Measurements from ENCODE around the gene PPP1R26. TPM values are rescaled to one million over a fixed set of nuclear protein-coding genes. Genes with fewer than 3 reads are reported as not detected.

The PPP1R26 gene
- total and polyA plus RNA-seq, 2 experiments from 2014 or later, result 10.7 to 49.8 TPM

DNA sequence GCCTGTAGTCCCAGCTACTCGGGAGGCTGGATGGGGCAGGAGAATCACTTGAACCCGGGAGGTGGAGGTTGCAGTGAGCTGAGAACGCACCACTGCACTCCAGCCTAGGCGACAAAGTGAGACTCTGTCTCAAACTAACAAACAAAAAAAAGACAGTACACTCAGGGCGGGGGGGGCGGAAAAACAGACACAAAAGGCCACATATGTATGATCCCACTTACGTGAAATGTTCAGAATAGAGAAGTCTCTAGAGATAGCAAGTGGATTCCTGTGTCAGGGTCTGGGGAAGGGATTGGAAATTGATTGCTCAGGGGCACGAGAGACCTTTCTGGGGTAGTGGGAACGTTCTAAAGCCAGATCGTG, 32.6 kb downstream of the PPP1R26 start:
- no peaks in the 10 kb centered on the region for H3K4me1 ChIP-seq (ENCODE audit: insufficient read depth)
- H2AFZ ChIP-seq, result no peak overlapping the region
- ATAC-seq (no peak), DNase-seq (ENCODE audit: low spot score) (no peak)
- no peak overlapping the region for H3K4me2 ChIP-seq
- Mint-ChIP-seq H3K9me3 (no peaks in the 10 kb centered on the region; the same call in 2 of the 3 replicates), H3K4me1 (0 out of 3 replicates have a peak, but pooled peaks cover under 1% of the 10 kb centered on the region), H3K36me3 (ENCODE audit: low read depth) (no peaks in the 10 kb centered on the region), H3K27ac (peak overlapping the region; percentile 33), H3K27me3 (ENCODE audit: insufficient read depth, low read depth, poor library complexity) (peaks cover 5% of the 10 kb centered on the region), H3K4me3 (no peak overlapping the region)
- no peaks in the 10 kb centered on the region for H3K36me3 ChIP-seq (ENCODE audit: insufficient read depth)
- no peaks in the 10 kb centered on the region for H3K9me2 ChIP-seq (ENCODE audit: insufficient read depth)
- no peaks in the 10 kb centered on the region for H3F3A ChIP-seq (replicated peaks; ENCODE audit: low read depth)
- H3K27ac ChIP-seq (ENCODE audit: low read depth), result no peak overlapping the region
- H3K4me3 ChIP-seq, result no peak overlapping the region
- H3K79me2 ChIP-seq (replicated peaks; ENCODE audit: insufficient read depth), result no peaks in the 10 kb centered on the region
- no peaks in the 10 kb centered on the region for H3K27me3 ChIP-seq (ENCODE audit: insufficient read depth)
- no peaks in the 10 kb centered on the region for H4K20me1 ChIP-seq (replicated peaks; ENCODE audit: insufficient read depth)
- TF ChIP-seq, protein P1, sequence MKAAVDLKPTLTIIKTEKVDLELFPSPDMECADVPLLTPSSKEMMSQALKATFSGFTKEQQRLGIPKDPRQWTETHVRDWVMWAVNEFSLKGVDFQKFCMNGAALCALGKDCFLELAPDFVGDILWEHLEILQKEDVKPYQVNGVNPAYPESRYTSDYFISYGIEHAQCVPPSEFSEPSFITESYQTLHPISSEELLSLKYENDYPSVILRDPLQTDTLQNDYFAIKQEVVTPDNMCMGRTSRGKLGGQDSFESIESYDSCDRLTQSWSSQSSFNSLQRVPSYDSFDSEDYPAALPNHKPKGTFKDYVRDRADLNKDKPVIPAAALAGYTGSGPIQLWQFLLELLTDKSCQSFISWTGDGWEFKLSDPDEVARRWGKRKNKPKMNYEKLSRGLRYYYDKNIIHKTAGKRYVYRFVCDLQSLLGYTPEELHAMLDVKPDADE (IDR thresholded peaks at IDR 0.05), result no peak
- TF ChIP-seq STAT1 (IDR thresholded peaks at IDR 0.05; ENCODE audit: unreplicated experiment), result no peak

GRCh38 chr9:135512904-135513303, 33.3 kb downstream of the PPP1R26 start:
- Histone ChIP-seq H3K4me2 (no peak overlapping the region), H3K4me3 (no peak overlapping the region), H2AFZ (no peak overlapping the region), H3K9me2 (ENCODE audit: insufficient read depth) (no peaks in the 10 kb centered on the region), H3K4me1 (ENCODE audit: insufficient read depth) (no peaks in the 10 kb centered on the region), H3K79me2 (replicated peaks; ENCODE audit: insufficient read depth) (no peaks in the 10 kb centered on the region), H3K27ac (ENCODE audit: low read depth) (no peak overlapping the region), H4K20me1 (replicated peaks; ENCODE audit: insufficient read depth) (no peaks in the 10 kb centered on the region), H3F3A (replicated peaks; ENCODE audit: low read depth) (no peaks in the 10 kb centered on the region), H3K27me3 (ENCODE audit: insufficient read depth) (no peaks in the 10 kb centered on the region), H3K36me3 (ENCODE audit: insufficient read depth) (no peaks in the 10 kb centered on the region)
- Mint-ChIP-seq H3K27me3 (ENCODE audit: insufficient read depth, low read depth, poor library complexity) (peaks cover 5% of the 10 kb centered on the region), H3K4me1 (no peaks in the 10 kb centered on the region), H3K4me3 (no peak overlapping the region), H3K27ac (no peak overlapping the region), H3K36me3 (ENCODE audit: low read depth) (no peaks in the 10 kb centered on the region), H3K9me3 (no peaks in the 10 kb centered on the region; the same call in 2 of the 3 replicates)
- no peak for DNase-seq (ENCODE audit: low spot score)
- ATAC-seq, result no peak
- TF ChIP-seq, protein P2, sequence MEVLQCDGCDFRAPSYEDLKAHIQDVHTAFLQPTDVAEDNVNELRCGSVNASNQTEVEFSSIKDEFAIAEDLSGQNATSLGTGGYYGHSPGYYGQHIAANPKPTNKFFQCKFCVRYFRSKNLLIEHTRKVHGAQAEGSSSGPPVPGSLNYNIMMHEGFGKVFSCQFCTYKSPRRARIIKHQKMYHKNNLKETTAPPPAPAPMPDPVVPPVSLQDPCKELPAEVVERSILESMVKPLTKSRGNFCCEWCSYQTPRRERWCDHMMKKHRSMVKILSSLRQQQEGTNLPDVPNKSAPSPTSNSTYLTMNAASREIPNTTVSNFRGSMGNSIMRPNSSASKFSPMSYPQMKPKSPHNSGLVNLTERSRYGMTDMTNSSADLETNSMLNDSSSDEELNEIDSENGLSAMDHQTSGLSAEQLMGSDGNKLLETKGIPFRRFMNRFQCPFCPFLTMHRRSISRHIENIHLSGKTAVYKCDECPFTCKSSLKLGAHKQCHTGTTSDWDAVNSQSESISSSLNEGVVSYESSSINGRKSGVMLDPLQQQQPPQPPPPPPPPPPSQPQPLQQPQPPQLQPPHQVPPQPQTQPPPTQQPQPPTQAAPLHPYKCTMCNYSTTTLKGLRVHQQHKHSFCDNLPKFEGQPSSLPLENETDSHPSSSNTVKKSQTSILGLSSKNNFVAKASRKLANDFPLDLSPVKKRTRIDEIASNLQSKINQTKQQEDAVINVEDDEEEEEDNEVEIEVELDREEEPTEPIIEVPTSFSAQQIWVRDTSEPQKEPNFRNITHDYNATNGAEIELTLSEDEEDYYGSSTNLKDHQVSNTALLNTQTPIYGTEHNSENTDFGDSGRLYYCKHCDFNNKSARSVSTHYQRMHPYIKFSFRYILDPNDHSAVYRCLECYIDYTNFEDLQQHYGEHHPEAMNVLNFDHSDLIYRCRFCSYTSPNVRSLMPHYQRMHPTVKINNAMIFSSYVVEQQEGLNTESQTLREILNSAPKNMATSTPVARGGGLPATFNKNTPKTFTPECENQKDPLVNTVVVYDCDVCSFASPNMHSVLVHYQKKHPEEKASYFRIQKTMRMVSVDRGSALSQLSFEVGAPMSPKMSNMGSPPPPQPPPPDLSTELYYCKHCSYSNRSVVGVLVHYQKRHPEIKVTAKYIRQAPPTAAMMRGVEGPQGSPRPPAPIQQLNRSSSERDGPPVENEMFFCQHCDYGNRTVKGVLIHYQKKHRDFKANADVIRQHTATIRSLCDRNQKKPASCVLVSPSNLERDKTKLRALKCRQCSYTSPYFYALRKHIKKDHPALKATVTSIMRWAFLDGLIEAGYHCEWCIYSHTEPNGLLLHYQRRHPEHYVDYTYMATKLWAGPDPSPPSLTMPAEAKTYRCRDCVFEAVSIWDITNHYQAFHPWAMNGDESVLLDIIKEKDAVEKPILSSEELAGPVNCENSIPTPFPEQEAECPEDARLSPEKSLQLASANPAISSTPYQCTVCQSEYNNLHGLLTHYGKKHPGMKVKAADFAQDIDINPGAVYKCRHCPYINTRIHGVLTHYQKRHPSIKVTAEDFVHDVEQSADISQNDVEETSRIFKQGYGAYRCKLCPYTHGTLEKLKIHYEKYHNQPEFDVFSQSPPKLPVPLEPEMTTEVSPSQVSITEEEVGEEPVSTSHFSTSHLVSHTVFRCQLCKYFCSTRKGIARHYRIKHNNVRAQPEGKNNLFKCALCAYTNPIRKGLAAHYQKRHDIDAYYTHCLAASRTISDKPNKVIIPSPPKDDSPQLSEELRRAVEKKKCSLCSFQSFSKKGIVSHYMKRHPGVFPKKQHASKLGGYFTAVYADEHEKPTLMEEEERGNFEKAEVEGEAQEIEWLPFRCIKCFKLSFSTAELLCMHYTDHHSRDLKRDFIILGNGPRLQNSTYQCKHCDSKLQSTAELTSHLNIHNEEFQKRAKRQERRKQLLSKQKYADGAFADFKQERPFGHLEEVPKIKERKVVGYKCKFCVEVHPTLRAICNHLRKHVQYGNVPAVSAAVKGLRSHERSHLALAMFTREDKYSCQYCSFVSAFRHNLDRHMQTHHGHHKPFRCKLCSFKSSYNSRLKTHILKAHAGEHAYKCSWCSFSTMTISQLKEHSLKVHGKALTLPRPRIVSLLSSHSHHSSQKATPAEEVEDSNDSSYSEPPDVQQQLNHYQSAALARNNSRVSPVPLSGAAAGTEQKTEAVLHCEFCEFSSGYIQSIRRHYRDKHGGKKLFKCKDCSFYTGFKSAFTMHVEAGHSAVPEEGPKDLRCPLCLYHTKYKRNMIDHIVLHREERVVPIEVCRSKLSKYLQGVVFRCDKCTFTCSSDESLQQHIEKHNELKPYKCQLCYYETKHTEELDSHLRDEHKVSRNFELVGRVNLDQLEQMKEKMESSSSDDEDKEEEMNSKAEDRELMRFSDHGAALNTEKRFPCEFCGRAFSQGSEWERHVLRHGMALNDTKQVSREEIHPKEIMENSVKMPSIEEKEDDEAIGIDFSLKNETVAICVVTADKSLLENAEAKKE (CRISPR knock-in tag; IDR thresholded peaks at IDR 0.05), result no peak
- TF ChIP-seq, protein P3, sequence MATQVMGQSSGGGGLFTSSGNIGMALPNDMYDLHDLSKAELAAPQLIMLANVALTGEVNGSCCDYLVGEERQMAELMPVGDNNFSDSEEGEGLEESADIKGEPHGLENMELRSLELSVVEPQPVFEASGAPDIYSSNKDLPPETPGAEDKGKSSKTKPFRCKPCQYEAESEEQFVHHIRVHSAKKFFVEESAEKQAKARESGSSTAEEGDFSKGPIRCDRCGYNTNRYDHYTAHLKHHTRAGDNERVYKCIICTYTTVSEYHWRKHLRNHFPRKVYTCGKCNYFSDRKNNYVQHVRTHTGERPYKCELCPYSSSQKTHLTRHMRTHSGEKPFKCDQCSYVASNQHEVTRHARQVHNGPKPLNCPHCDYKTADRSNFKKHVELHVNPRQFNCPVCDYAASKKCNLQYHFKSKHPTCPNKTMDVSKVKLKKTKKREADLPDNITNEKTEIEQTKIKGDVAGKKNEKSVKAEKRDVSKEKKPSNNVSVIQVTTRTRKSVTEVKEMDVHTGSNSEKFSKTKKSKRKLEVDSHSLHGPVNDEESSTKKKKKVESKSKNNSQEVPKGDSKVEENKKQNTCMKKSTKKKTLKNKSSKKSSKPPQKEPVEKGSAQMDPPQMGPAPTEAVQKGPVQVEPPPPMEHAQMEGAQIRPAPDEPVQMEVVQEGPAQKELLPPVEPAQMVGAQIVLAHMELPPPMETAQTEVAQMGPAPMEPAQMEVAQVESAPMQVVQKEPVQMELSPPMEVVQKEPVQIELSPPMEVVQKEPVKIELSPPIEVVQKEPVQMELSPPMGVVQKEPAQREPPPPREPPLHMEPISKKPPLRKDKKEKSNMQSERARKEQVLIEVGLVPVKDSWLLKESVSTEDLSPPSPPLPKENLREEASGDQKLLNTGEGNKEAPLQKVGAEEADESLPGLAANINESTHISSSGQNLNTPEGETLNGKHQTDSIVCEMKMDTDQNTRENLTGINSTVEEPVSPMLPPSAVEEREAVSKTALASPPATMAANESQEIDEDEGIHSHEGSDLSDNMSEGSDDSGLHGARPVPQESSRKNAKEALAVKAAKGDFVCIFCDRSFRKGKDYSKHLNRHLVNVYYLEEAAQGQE (IDR thresholded peaks at IDR 0.05; ENCODE audit: unreplicated experiment), result no peak
- TF ChIP-seq EZH2 (IDR thresholded peaks at IDR 0.05; ENCODE audit: low read depth, unreplicated experiment) (no peak), NANOG (IDR thresholded peaks at IDR 0.05; ENCODE audit: borderline replicate concordance) (no peak), ZNF114 (CRISPR knock-in tag; IDR thresholded peaks at IDR 0.05) (no peak), CREB1 (CRISPR knock-in tag; IDR thresholded peaks at IDR 0.05; ENCODE audit: low read depth) (no peak), ZNF331 (CRISPR knock-in tag; IDR thresholded peaks at IDR 0.05; ENCODE audit: low read depth) (no peak), STAT1 (IDR thresholded peaks at IDR 0.05; ENCODE audit: unreplicated experiment) (no peak)
- TF ChIP-seq, protein P4, sequence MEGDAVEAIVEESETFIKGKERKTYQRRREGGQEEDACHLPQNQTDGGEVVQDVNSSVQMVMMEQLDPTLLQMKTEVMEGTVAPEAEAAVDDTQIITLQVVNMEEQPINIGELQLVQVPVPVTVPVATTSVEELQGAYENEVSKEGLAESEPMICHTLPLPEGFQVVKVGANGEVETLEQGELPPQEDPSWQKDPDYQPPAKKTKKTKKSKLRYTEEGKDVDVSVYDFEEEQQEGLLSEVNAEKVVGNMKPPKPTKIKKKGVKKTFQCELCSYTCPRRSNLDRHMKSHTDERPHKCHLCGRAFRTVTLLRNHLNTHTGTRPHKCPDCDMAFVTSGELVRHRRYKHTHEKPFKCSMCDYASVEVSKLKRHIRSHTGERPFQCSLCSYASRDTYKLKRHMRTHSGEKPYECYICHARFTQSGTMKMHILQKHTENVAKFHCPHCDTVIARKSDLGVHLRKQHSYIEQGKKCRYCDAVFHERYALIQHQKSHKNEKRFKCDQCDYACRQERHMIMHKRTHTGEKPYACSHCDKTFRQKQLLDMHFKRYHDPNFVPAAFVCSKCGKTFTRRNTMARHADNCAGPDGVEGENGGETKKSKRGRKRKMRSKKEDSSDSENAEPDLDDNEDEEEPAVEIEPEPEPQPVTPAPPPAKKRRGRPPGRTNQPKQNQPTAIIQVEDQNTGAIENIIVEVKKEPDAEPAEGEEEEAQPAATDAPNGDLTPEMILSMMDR (conservative IDR thresholded peaks at IDR 0.05; ENCODE audit: low read depth in 2 of 2), result no peak

Measured in GM23338 (cell line).